ENCODE measurements around the gene DEFB125.

GRCh38 chr20:137668-138490 lies 50.4 kb downstream of the DEFB125 start:
- TF ChIP-seq TAF1 (conservative IDR thresholded peaks at IDR 0.05) (no peak), CTCF (IDR thresholded peaks at IDR 0.05; ENCODE audit: low read depth, low read length, missing input control) (no peak), RAD21 (IDR thresholded peaks at IDR 0.05) (no peak), FOXA2 (IDR thresholded peaks at IDR 0.05) (no peak), JUND (IDR thresholded peaks at IDR 0.05) (no peak), ATF3 (IDR thresholded peaks at IDR 0.05) (no peak), MAX (IDR thresholded peaks at IDR 0.05) (no peak), FOXA1 (IDR thresholded peaks at IDR 0.05) (no peak), EGR1 (IDR thresholded peaks at IDR 0.05; ENCODE audit: low read depth in 2 of 2) (no peak), REST (IDR thresholded peaks at IDR 0.05) (no peak), SP1 (IDR thresholded peaks at IDR 0.05) (no peak), ZBTB33 (IDR thresholded peaks at IDR 0.05) (no peak), RXRA (IDR thresholded peaks at IDR 0.05) (no peak)

Measured in liver (tissue), 3 donors.